GM12891 (cell line): ENCODE results near the gene PCGF5.

ENCODE experiments used
- PAX5 ChIP-seq: IDR thresholded peaks from 2 replicates; pipeline ENCODE4 v1.6.1; 2011; ENCODE audit warnings: low read length, moderate library complexity, mild to moderate bottlenecking; ENCODE audit not compliant: insufficient read depth, severe bottlenecking
- POLR2A ChIP-seq: IDR thresholded peaks from 2 replicates; pipeline ENCODE4 v1.6.1; 2011; ENCODE audit warnings: low read depth, low read length, control low read depth

GRCh38 chr10:91198781-91199180, 21.7 kb upstream of the PCGF5 start:
- TF ChIP-seq POLR2A (no peak), PAX5 (no peak)
